Thymus (tissue), 11 donors: Measurements from ENCODE around the gene WDR1. TPM values are rescaled to one million over a fixed set of nuclear protein-coding genes. Genes with fewer than 3 reads are reported as not detected.

Experiments
- DNase-seq, 9 donors: peaks; one replicate each; pipeline ENCODE4 v3.0.0-alpha.2; 2013; ENCODE audit warnings: low spot score in 9 of 9, low read depth in 6 of 9, missing footprints in 1 of 9
- H3K27ac ChIP-seq, 2 donors: one replicate each; pipeline ENCODE4 v1.5.1; 2013; ENCODE audit warnings: control low read depth in 1 of 2, low read depth in 1 of 2, low read length in 1 of 2, mild to moderate bottlenecking in 1 of 2, moderate library complexity in 1 of 2
- H3K27me3 ChIP-seq, 2 donors: one replicate each; pipeline ENCODE4 v1.5.1; 2013; ENCODE audit warnings: low read length in 1 of 2; ENCODE audit not compliant: control insufficient read depth in 2 of 2, insufficient read depth in 1 of 2
- H3K36me3 ChIP-seq, 2 donors: one replicate each; pipeline ENCODE4 v1.5.1; 2013; ENCODE audit warnings: low read length in 1 of 2, mild to moderate bottlenecking in 1 of 2, moderate library complexity in 1 of 2; ENCODE audit not compliant: control insufficient read depth in 2 of 2, insufficient read depth in 2 of 2
- H3K4me1 ChIP-seq, 2 donors: one replicate each; pipeline ENCODE4 v1.5.1; 2013; ENCODE audit warnings: low read length in 2 of 2; ENCODE audit not compliant: control insufficient read depth in 2 of 2, insufficient read depth in 2 of 2
- H3K4me3 ChIP-seq, 2 donors: one replicate each; pipeline ENCODE4 v1.5.1; 2013; ENCODE audit warnings: low read length in 2 of 2, control low read depth in 1 of 2, mild to moderate bottlenecking in 1 of 2
- H3K9me3 ChIP-seq, 2 donors: one replicate each; pipeline ENCODE4 v1.5.1; 2013; ENCODE audit warnings: low read length in 1 of 2, mild to moderate bottlenecking in 1 of 2; ENCODE audit not compliant: control insufficient read depth in 2 of 2, insufficient read depth in 1 of 2
- WGBS: extraction: QIAGEN DNeasy Blood & Tissue Kit; methylation state at CpG from one replicate; pipeline ENCODE4 v1.1.7; 2013; 5-methylcytosine and 5-hydroxymethylcytosine counted together
- polyA plus RNA-seq: library from polyadenylated mRNA; stranded (reverse); fragments of 200-250 nt; gene quantifications from one replicate; pipeline ENCODE4 v1.2.3, GENCODE V29; 2013
- total RNA-seq: library from RNA; stranded (reverse); fragments of 120-200 nt; gene quantifications from one replicate; pipeline ENCODE4 v1.2.4, GENCODE V29; 2013
- donor health status: healthy.

The WDR1 gene
- total and polyA plus RNA-seq, 2 donors, result 141 to 166 TPM

DNA sequence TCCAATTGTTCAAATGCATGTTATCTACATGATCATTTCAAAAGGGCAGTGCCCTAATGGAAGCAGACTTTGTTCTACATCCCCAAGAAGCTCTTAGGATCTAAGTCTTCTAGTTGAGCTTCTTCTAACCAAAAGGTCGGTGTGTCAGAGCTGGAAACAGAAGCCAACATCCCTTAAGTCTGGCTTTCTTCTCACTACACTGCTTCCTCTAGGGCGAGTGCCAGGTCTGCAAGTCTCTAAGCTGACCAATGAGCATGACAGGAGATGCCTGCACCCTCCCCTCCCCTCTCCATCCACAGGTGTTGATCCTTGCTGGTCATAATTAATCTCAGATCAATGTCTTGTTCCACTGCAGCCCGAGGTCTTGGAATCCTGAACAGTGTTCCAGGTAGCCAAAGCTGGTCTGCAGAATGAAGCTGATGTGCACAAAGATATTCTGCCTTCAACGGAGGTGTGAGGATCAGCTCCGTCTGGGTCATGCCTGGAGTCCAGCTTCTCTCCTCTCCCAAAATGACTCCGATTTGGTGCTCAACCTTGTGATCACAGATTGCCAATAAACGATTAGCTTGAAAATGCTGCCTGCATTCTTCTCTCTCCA is 44.1 kb downstream of the WDR1 start:
- Histone ChIP-seq H3K4me3 (no peak overlapping the region), H3K4me1 (no peaks in the 10 kb centered on the region), H3K36me3 (peaks cover 50 to 52% of the 10 kb centered on the region in 2 donors), H3K27me3 (no peaks in the 10 kb centered on the region), H3K27ac (no peak overlapping the region), H3K9me3 (no peaks in the 10 kb centered on the region)
- WGBS, result 94% methylated on average over 7 of the region's 7 CpGs
- no peak for DNase-seq

DNA sequence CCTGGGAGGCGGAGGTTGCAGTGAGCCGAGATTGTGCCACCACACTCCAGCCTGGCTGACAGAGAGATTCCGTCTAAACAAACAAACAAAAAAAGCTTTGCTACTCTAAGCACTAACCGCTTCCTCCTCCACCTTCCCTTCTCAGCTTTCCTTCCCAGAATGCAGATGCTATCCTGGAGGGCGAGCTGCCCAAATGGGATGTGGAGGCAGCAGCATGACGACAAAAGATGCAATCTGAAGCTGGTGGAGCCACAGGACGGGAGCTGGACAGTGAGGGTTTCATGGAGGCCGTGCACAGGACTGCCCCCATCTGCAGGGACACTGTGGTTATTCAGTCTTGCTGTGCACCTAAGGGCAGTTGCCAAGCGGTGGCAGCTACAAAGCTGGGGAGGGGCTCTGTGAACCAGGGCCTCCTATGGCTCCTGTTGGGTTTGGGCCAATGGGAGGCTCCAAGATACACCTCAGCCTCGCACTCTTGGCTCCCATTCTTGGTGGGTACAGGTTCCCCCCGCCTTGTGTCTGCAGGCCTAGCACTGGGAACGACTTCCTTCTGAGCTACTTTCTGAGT is 47.4 kb downstream of the WDR1 start:
- Histone ChIP-seq H3K9me3 (no peaks in the 10 kb centered on the region), H3K4me1 (no peaks in the 10 kb centered on the region), H3K27me3 (no peaks in the 10 kb centered on the region), H3K36me3 (peaks cover 19 to 27% of the 10 kb centered on the region in 2 donors), H3K4me3 (no peak overlapping the region), H3K27ac (no peak overlapping the region)
- no peak for DNase-seq
- 96% methylated on average over 12 of the region's 12 CpGs for WGBS

DNA sequence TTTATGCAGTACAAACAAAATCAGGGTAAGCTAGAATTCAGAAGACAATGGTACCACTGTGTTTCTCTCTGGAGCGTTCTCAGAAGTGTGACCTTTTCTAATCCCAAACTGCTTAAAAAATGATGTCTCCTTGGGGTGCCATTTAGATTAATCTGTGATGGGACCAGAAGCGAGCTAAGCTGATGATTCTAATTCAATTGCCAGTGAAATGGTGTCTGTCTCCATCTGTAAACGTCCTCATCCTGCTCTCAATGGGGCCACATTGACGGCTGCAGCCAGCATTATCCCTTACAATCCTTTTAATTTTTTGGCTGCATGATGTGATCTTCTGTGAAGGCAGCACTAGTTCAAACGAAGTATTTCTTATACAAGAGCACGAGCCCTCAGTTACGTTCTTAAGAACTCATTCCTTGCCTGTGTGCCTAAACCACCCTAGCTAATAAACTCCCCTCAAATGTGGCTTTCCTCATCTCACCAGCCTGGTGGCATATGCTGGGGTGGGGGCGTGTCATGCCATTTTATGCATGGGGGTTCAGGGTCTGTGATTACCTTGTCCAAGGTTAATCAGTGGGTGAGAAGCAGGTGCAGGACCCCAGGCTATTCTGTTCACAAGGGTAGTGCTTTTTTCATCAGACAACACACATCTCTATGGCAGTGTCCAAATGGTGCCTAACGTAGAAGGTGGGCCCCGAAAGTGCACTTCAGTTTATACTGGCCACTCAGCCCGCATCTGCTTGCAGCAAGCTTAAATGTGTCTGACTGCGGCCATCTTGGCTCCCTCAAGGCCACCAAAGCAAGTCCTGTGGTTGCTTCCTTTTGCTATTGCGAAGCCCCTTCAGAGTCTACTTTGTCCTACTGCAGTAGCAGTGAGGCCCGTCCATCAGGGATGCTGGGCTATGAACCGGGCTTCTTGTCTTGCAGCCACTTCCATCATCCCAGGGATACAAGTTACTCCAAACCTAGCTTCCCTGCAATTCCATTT is 49.6 kb downstream of the WDR1 start:
- Histone ChIP-seq H3K27ac (no peak overlapping the region), H3K4me1 (no peaks in the 10 kb centered on the region), H3K27me3 (no peaks in the 10 kb centered on the region), H3K36me3 (peaks cover 2 to 24% of the 10 kb centered on the region in 2 donors), H3K9me3 (no peaks in the 10 kb centered on the region), H3K4me3 (no peak overlapping the region)
- WGBS, result 97% methylated on average over 15 of the region's 15 CpGs
- no peak for DNase-seq

DNA sequence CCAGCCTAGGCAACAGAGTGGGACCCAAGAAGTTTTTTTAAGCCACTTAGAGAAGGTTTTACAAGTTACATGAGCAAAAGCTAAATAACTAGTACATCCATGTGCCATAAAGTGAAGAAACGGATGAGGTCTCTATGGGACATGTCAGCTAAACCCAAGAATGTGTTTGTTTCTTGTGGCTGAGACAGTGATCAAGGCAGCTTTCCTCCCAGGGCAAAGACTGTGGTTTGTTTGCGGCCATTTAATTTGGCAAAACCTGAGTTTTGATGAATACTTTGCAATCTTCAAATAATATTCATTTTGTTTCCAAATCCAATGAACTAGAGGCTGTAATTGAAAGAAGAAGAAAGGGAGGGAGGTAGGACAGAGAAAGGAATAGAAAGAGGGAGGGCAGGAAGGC is 50.4 kb downstream of the WDR1 start:
- no peak for DNase-seq
- no peak overlapping the region for H3K4me3 ChIP-seq
- peaks cover 2 to 24% of the 10 kb centered on the region in 2 donors for H3K36me3 ChIP-seq
- no peak overlapping the region for H3K27ac ChIP-seq
- H3K4me1 ChIP-seq, result no peaks in the 10 kb centered on the region
- H3K9me3 ChIP-seq, result no peaks in the 10 kb centered on the region
- no peaks in the 10 kb centered on the region for H3K27me3 ChIP-seq
- 47% methylated on average over 2 of the region's 2 CpGs for WGBS

DNA sequence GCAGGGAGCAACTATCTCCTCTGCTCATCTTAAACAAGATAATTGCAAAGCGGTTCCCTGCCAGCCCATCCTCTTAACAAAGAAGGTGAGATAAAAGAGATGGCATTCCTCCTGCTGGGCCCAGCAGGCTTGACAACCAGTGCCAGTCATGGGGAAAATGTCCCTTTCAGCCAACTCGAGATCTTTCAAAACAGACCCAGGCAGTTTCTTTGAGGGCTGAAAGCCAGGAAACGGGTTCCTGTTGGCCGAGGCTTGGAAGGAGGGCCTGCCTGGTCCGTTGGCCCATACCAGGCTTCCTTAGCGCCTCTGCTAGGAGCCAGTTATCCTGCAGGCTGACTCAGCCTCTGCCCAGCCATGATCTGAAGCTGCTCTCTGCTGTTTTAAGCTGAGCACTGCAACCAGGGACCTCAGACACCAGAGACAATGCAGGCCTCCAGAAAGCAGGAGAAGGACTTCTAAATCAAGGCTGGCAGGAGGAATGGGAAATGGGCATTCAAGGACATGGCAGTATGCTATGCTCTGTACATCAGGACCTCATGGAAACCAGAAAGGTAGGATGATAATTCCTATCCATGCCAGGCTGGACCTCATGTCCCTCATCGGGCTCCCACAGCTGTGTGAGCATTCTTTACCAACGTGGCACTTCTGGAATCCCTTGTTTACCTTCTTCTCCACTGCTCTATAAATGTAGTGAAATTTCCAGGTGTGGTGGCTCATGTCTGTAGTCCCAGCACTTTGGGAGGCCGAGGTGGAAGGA is 52.9 kb downstream of the WDR1 start:
- Histone ChIP-seq H3K9me3 (no peaks in the 10 kb centered on the region), H3K27ac (no peak overlapping the region), H3K36me3 (peaks cover 2 to 15% of the 10 kb centered on the region in 2 donors), H3K4me3 (no peak overlapping the region), H3K27me3 (no peaks in the 10 kb centered on the region), H3K4me1 (no peaks in the 10 kb centered on the region)
- DNase-seq, result no peak
- 83% methylated on average over 9 of the region's 9 CpGs for WGBS

DNA sequence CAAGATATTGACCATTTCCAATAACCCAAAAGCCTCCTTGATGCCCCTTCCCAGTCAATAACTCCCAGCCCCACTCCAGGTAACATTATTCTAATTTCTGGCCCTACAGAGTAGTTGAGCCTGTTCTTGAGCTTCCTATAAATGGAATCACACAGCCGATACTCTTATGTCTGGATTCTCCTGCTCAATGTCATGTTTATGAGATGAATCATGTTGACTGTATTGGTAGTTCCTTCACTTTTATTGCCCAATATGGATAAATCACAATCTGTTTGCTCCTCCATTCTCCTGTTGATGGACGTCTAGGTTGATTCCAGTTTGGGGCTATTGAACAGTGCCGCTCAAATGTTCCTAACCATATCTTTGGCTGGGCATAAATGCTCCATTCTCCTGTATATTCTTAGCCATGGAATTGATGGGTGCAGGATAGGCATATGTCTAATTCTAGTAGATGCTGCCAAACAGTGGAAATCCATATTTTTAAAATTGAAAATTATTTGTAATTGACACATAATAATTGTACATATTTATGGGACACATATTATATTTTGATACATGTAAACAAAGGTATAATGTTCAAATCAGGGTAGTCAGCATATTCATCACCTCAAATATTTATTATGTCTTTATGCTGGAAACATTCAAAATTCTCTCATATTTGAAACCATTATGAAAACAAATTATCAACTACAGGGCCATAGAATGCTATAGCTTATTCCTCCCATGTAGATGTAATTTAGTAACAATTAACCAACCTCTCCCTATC is 54.8 kb downstream of the WDR1 start:
- WGBS, result 98% methylated on average over 3 of the region's 3 CpGs
- Histone ChIP-seq H3K9me3 (no peaks in the 10 kb centered on the region), H3K4me3 (no peak overlapping the region), H3K36me3 (peaks cover 2 to 11% of the 10 kb centered on the region in 2 donors), H3K27me3 (no peaks in the 10 kb centered on the region), H3K27ac (no peak overlapping the region), H3K4me1 (no peaks in the 10 kb centered on the region)
- DNase-seq, result no peak

DNA sequence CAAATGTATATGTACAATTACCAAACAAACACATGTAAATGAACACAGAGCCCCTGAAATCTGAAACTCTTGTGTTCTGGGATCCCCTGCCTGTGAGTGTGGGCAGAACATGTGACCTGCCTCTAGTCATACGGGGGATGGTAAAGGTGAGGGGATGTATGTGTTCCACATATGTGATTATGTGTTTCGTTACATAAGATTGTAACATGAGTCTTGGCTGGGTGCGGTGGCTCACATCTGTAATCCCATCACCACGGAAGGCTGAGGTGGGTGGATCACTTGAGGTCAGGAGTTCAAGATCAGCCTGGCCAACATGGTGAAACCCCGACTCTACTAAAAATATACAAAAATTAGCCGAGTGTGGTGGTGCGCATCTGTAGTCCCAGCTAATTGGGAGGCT is 58.2 kb downstream of the WDR1 start:
- 97% methylated on average over 7 of the region's 7 CpGs for WGBS
- Histone ChIP-seq H3K4me1 (no peaks in the 10 kb centered on the region), H3K36me3 (peaks cover 0 to under 1% of the 10 kb centered on the region in 2 donors), H3K27me3 (no peaks in the 10 kb centered on the region), H3K4me3 (no peak overlapping the region), H3K27ac (no peak overlapping the region), H3K9me3 (no peaks in the 10 kb centered on the region)
- DNase-seq, result no peak

DNA sequence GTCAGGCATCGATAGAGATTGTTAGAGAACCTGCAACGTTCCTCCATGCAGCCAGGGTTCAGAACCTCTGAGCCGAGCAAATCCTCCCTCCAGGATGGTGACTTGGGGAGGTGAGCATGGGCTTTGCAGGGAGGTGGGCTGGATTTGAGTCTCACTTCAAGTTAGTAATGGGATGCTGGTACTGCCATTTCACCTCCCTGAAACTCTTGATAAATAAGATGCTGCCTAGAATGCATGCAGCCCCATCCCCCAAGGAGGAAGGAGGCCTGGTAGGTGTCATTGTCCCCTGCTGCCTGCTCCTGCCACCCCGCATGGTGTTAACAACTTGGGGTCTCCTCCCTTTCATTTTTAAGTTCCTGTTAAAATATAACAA is 59.6 kb downstream of the WDR1 start:
- Histone ChIP-seq H3K27ac (no peak overlapping the region), H3K4me1 (no peaks in the 10 kb centered on the region), H3K4me3 (no peak overlapping the region), H3K9me3 (no peaks in the 10 kb centered on the region), H3K27me3 (no peaks in the 10 kb centered on the region), H3K36me3 (no peaks in the 10 kb centered on the region)
- DNase-seq, result no peak
- WGBS, result over 99% methylated on average over 4 of the region's 4 CpGs
